Kidney epithelial cell (primary cell): Measurements from ENCODE around the gene TMEM179B. TPM values are rescaled to one million over a fixed set of nuclear protein-coding genes. Genes with fewer than 3 reads are reported as not detected.
"Not testable (repeated sequence)": the region's sequence is repeated elsewhere in the genome, so short reads cannot be mapped to it uniquely, and the experiment has no call there.

Source experiments
- DNase-seq: peaks from one replicate; pipeline ENCODE4 v3.0.0-alpha.2; 2010; ENCODE audit warnings: low read depth
- H3K27me3 ChIP-seq: 2 replicates; pipeline ENCODE4 v1.6.0; 2011; ENCODE audit warnings: low read length; ENCODE audit not compliant: control insufficient read depth, insufficient read depth
- H3K36me3 ChIP-seq: 2 replicates; pipeline ENCODE4 v1.5.1; 2011; ENCODE audit warnings: low read length; ENCODE audit not compliant: control insufficient read depth, insufficient read depth
- H3K4me3 ChIP-seq: 2 replicates; pipeline ENCODE4 v1.5.1; 2011; ENCODE audit warnings: low read depth, mild to moderate bottlenecking, control low read depth, low read length
- total RNA-seq: library from RNA; depleted of rRNA; stranded (reverse); fragments of >200 nt; gene quantifications from 2 replicates; pipeline ENCODE4 v1.2.3, GENCODE V29; 2015
- TF ChIP-seq, protein P1 (sequence below): IDR thresholded peaks from 2 replicates; pipeline ENCODE4 v1.5.1; 2011; ENCODE audit warnings: mild to moderate bottlenecking, moderate library complexity, low read length, control low read depth, inconsistent platforms; ENCODE audit not compliant: insufficient read depth, poor library complexity, severe bottlenecking

The TMEM179B gene
- total RNA-seq, 1 donor from 2014 or later, result 66.7 TPM

DNA sequence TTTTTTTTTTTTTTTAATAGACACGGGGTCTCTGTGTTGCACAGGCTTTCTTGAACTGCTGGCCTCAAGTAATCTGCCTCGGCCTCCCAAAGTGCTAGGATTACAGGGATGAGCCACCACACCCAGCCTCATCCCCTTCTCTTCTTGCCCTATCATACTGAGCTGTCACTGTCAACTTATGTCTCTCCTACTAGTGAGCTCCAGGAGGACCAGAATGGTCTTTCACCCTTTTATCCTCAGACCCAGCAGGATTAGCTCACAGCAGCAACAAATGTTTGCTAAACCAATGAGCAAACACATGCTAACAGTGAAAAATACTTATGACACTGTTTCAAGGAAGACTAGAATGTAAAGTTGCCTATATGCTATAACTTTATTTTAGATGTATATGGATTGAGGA is 24.5 kb downstream of the TMEM179B start:
- Histone ChIP-seq H3K27me3 (no peaks in the 10 kb centered on the region), H3K36me3 (no peaks in the 10 kb centered on the region), H3K4me3 (no peak overlapping the region)
- TF ChIP-seq, protein P1, sequence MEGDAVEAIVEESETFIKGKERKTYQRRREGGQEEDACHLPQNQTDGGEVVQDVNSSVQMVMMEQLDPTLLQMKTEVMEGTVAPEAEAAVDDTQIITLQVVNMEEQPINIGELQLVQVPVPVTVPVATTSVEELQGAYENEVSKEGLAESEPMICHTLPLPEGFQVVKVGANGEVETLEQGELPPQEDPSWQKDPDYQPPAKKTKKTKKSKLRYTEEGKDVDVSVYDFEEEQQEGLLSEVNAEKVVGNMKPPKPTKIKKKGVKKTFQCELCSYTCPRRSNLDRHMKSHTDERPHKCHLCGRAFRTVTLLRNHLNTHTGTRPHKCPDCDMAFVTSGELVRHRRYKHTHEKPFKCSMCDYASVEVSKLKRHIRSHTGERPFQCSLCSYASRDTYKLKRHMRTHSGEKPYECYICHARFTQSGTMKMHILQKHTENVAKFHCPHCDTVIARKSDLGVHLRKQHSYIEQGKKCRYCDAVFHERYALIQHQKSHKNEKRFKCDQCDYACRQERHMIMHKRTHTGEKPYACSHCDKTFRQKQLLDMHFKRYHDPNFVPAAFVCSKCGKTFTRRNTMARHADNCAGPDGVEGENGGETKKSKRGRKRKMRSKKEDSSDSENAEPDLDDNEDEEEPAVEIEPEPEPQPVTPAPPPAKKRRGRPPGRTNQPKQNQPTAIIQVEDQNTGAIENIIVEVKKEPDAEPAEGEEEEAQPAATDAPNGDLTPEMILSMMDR, result no peak
- no peak for DNase-seq

DNA sequence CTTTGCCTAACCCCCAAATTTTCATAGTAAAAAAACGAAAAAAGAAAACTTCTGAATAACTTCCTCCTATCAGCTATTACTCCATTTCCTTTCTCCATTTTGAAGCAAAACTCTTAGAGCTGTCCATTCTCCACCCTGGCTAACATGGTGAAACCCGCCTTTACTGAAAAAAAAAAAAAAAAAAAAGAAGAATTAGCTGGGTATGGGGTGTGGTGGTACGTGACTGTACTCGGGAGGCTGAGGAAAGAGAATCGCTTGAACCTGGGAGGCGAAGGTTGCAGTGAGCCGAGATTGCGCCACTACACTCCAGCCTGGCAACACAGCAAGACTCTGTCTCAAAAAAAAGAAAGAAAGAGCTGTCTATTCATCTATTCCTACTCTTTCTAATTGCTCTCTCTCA is 29.4 kb downstream of the TMEM179B start:
- Histone ChIP-seq H3K4me3 (no peak overlapping the region), H3K36me3 (no peaks in the 10 kb centered on the region), H3K27me3 (no peaks in the 10 kb centered on the region)
- TF ChIP-seq, protein P1, result no peak
- DNase-seq, result no peak

DNA sequence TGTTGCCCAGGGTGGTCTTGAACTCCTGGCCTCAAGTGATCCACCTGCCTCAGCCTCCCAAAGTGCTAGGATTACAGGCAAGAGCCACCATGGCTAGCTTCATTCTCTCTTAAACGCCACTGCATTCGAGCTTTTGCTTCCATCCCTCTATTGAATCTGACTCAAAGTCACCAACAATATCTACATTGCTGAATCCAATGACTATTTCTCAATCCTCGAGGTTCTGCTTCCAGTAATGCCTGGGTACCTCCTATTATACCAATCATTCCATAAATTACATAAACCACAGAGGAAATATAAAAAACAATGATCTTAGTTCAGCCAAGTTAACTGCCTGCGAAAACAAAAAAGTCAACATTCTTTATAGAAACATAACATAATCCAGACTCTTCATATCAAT is 29.9 kb downstream of the TMEM179B start:
- no peak overlapping the region for H3K4me3 ChIP-seq
- DNase-seq, result no peak
- TF ChIP-seq, protein P1, result no peak
- H3K36me3 ChIP-seq, result no peaks in the 10 kb centered on the region
- no peaks in the 10 kb centered on the region for H3K27me3 ChIP-seq

DNA sequence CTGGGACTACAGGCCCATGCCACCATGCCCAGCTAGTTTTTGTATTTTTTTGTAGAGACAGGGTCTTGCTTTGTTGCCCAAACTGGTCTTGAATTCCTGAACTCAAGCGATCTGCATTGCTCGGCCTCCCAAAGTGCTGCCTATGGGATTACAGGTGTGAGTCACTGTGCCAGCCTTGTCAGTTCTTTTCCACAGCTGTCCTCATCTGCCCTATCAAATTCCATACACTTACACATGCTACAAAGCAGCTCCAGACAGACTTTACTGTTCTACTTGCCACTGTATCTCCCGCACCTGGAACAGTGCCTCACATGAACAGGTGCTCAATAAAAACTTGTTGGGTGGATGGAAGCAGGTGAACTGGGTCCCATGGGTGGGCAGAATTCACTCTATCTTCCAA is 36.5 kb downstream of the TMEM179B start:
- DNase-seq, result no peak
- H3K4me3 ChIP-seq, result no peak overlapping the region
- no peaks in the 10 kb centered on the region for H3K27me3 ChIP-seq
- no peaks in the 10 kb centered on the region for H3K36me3 ChIP-seq
- TF ChIP-seq, protein P1, result no peak

DNA sequence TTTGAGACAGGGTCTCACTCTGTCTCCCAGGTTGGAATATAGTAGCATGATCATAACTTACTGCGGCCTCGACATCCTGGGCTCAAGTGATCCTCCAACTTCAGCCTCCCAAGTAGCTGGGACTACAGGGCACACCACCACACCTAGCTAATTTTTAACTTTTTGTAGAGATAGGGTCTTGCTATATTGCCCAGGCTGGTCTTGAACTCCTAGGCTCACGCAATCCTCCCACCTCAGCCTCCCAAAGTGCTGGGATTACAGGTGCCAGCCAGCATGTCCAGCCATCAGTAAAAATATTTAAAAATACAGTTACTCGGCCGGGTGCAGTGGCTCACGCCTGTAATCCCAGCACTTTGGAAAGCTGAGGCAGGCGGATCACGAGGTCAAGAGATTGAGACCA is 40.9 kb downstream of the TMEM179B start:
- H3K4me3 ChIP-seq, H3K36me3 ChIP-seq, H3K27me3 ChIP-seq, DNase-seq: not testable (repeated sequence)

DNA sequence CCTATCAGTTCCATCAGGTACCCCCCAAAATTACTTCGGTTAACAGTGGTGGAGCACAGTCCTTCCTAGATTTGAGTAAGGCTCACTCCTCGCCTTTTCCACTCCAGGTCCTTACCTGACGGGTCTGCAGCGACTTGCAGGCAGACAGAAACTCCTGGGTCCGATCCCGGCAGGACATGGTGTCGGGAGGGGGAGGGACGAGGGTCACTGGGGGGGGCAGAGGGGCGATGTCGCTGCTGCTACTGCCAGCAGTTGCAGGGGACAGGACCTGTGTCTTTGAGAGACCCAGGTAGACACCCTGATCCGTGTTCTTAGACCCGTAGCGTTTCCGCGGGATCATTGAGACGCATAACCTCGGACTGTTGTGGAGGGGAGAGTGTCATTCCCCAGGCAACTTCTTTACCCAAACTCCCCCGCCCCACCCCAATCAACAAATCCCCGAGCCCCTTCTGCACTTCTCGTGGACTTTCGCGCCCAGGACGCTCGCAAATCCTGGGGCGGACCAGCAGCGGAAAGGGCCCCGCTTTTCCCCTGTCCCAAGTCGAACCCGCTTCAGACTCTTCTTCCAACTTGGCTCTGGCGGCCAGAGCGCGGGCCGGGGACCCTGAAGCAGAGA is 43.8 kb downstream of the TMEM179B start:
- no peaks in the 10 kb centered on the region for H3K27me3 ChIP-seq
- peak overlapping the region; percentile 81 for H3K4me3 ChIP-seq
- TF ChIP-seq, protein P1, result no peak
- DNase-seq, result no peak
- peaks cover 3% of the 10 kb centered on the region for H3K36me3 ChIP-seq
